Measurements from ENCODE around the gene ESYT2. TPM values are rescaled to one million over a fixed set of nuclear protein-coding genes. Genes with fewer than 3 reads are reported as not detected.

ESYT2 gene
- total RNA-seq, 4 donors from 2014 or later = 91.6 to 159 (median 100) TPM

DNA sequence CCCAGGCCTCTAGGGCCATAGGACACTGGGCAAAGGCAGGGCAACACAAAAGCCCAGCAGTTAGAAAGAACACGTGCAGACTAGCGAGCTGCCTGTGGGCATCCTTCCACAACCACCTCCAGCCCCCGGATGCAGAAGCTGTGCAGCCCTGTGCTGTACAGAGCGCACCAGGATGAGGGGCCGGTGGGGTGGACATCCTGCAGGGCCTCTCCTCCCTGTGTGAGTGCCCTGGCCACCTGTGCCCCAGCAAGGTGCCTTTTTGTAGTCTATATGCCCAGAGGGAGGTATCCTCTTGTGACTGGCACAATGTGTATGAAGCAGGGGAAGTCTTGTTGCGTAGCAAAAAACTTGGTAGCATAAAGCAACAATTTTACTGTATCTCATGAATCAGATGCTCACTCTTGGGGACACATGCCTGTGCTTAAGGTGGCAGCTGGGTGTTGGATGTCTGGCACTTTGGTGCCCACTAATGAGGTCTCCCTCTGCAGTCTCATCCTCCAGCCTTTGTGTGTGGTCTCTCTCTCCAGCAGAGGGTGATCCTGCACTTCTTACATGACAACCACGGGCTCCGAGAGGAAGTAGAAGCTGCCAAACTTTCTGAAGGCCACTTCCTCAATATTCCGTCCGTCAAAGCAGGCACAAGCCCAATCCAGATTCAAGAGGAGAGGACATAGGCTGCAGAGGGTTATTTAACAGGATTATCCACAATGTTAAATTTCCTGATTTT is 133.4 kb downstream of the ESYT2 start:
- intact Hi-C loops (cut with DNase I; ENCODE audit: low total_unique reads) = no loop called here
- peak overlapping the region in 1 of 2 donors; percentile 21 for H3K27ac ChIP-seq

DNA sequence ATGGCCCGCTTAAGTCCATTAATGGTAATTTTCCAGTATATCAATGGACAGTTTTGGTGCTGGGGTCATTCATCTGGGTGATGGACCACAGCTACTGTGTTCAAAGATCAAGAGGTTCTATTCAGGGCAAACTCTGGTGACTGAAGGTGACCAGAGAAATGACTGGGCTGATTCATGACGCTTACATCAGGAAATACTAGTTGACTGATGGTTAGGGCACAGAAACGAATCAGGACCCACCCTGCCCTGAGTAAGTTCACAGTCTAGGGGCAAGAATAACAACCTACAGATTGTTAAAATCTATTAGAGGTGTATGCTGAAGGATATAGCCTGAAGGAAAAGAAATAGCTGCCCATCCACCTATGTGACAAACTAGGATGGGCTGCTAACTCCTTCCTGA is 134.3 kb downstream of the ESYT2 start:
- no peak overlapping the region for H3K27ac ChIP-seq
- no peak for DNase-seq
- no peaks in the 10 kb centered on the region for H3K9me3 ChIP-seq
- no peaks in the 10 kb centered on the region for H3K27me3 ChIP-seq
- H3K4me1 ChIP-seq = no peaks in the 10 kb centered on the region
- no peaks in the 10 kb centered on the region for H3K36me3 ChIP-seq
- no peak overlapping the region for H3K4me3 ChIP-seq
- intact Hi-C loops (cut with DNase I; ENCODE audit: low total_unique reads) = no loop called here
- TF ChIP-seq POLR2A (IDR thresholded peaks at IDR 0.05) = no peak
- TF ChIP-seq, protein P1, sequence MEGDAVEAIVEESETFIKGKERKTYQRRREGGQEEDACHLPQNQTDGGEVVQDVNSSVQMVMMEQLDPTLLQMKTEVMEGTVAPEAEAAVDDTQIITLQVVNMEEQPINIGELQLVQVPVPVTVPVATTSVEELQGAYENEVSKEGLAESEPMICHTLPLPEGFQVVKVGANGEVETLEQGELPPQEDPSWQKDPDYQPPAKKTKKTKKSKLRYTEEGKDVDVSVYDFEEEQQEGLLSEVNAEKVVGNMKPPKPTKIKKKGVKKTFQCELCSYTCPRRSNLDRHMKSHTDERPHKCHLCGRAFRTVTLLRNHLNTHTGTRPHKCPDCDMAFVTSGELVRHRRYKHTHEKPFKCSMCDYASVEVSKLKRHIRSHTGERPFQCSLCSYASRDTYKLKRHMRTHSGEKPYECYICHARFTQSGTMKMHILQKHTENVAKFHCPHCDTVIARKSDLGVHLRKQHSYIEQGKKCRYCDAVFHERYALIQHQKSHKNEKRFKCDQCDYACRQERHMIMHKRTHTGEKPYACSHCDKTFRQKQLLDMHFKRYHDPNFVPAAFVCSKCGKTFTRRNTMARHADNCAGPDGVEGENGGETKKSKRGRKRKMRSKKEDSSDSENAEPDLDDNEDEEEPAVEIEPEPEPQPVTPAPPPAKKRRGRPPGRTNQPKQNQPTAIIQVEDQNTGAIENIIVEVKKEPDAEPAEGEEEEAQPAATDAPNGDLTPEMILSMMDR (IDR thresholded peaks at IDR 0.05) = no peak

More for the DNA sequence above, 133.4 kb downstream of the ESYT2 start:
- peak; percentile 33 to 55 for DNase-seq
- Histone ChIP-seq H3K9me3 (no peaks in the 10 kb centered on the region), H3K4me3 (no peak overlapping the region), H3K4me1 (no peaks in the 10 kb centered on the region), H3K27me3 (no peaks in the 10 kb centered on the region), H3K36me3 (no peaks in the 10 kb centered on the region)
- TF ChIP-seq, protein P1 (IDR thresholded peaks at IDR 0.05) = peak; percentile 43 to 67 (median 53)
- no peak for TF ChIP-seq POLR2A (IDR thresholded peaks at IDR 0.05)

DNA sequence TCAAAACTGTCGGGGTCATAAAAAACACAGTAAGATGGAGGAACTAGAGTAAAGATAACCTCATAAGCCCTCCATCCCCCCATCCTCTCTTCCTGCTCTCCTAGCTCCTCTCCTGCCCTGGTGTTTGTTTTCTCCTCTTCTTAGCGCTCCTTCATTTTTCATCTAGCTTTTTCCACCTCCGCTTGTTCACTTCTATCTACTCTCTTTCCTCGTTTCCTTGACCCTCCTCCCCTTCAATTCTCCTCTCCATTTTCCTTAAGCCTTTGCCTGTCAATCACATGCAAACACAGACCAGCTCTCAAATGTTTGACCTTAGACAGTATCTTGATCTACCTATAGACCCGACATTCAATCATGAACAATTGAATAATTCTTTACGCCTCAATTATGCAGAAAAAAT is 134.7 kb downstream of the ESYT2 start:
- no peaks in the 10 kb centered on the region for H3K27me3 ChIP-seq
- no peak for DNase-seq
- no peaks in the 10 kb centered on the region for H3K36me3 ChIP-seq
- no peaks in the 10 kb centered on the region for H3K9me3 ChIP-seq
- intact Hi-C loops (cut with DNase I; ENCODE audit: low total_unique reads) = no loop called here
- TF ChIP-seq, protein P1 (IDR thresholded peaks at IDR 0.05) = no peak
- no peak for TF ChIP-seq POLR2A (IDR thresholded peaks at IDR 0.05)
- H3K4me1 ChIP-seq = no peaks in the 10 kb centered on the region
- H3K4me3 ChIP-seq = no peak overlapping the region
- no peak overlapping the region for H3K27ac ChIP-seq

DNA sequence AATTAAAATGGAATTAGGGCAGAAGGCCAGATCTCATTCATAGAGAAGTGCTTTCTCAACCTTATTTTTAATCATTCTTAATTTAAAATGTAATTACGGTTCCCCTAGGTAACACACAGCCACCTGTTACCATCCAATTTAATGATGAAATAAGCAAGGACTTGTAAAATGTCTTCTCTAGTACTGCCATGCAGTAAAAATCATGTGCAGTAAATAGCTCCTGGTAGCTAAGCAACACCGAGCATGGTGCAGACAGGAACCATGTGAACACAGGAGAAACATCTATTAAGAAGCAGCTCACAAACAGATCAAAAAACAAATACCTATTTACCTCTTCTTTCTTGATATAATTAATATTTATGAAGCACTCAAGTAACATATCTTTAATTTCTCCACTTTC is 139.8 kb downstream of the ESYT2 start:
- no peaks in the 10 kb centered on the region for H3K9me3 ChIP-seq
- H3K27me3 ChIP-seq = no peaks in the 10 kb centered on the region
- DNase-seq = no peak
- no peaks in the 10 kb centered on the region for H3K36me3 ChIP-seq
- H3K4me3 ChIP-seq = no peak overlapping the region
- intact Hi-C loops (cut with DNase I; ENCODE audit: low total_unique reads) = no loop called here
- H3K4me1 ChIP-seq = no peaks in the 10 kb centered on the region
- H3K27ac ChIP-seq = no peak overlapping the region
- no peak for TF ChIP-seq POLR2A (IDR thresholded peaks at IDR 0.05)
- TF ChIP-seq, protein P1 (IDR thresholded peaks at IDR 0.05) = no peak

DNA sequence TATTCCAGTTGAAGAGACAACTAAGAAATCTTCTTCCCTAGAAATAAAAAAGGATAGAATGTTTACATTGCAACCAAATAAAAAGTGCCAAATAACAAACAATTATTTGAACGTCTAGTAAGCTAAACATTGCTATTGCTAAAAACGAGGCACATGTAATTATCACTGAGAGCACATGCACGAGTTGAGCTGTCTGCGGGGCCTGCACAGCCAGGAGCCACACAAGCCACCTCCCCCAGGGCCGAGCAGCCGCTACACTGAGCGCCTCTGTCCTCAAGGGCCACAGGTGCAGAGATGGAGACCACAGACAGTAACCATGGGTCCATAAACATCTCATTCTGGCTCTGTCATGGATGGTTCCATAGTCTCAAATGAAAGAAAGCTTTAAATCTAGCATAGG is 141.9 kb downstream of the ESYT2 start:
- no peaks in the 10 kb centered on the region for H3K36me3 ChIP-seq
- TF ChIP-seq, protein P1 (IDR thresholded peaks at IDR 0.05) = no peak
- TF ChIP-seq POLR2A (IDR thresholded peaks at IDR 0.05) = no peak
- DNase-seq = no peak
- H3K9me3 ChIP-seq = no peaks in the 10 kb centered on the region
- intact Hi-C loops (cut with DNase I; ENCODE audit: low total_unique reads) = no loop called here
- H3K27ac ChIP-seq = no peak overlapping the region
- no peaks in the 10 kb centered on the region for H3K4me1 ChIP-seq
- H3K4me3 ChIP-seq = no peak overlapping the region
- no peaks in the 10 kb centered on the region for H3K27me3 ChIP-seq

Data from uterus (tissue), 4 donors.